HCEC 1CT (cell line): Measurements from ENCODE around the gene FIGLA.

ENCODE experiments used
- DNase-seq: peaks from one replicate; pipeline ENCODE4 v3.0.0-alpha.2; 2017

FIGLA gene

GRCh38 chr2:70769450-70769849, 21.0 kb downstream of the FIGLA start:
- no peak for DNase-seq

GRCh38 chr2:70768590-70769085, 21.8 kb downstream of the FIGLA start:
- no peak for DNase-seq

- no peak for DNase-seq
Observed at GRCh38 chr2:70767699-70768589, 22.5 kb downstream of the FIGLA start, which contains the start of gene ADD2. Gene ADD2, minus strand, starts transcription at chr2:70768200. Its CDS starts 61,792 bp downstream, at chr2:70706408.

- DNase-seq, result no peak
Observed at GRCh38 chr2:70767079-70767698, 23.3 kb downstream of the FIGLA start.

- no peak for DNase-seq
Observed at GRCh38 chr2:70766357-70767078, 23.9 kb downstream of the FIGLA start.

GRCh38 chr2:70765507-70765906, 24.9 kb downstream of the FIGLA start:
- DNase-seq, result no peak

- no peak for DNase-seq
Observed at GRCh38 chr2:70759446-70759845, 31.0 kb downstream of the FIGLA start.

GRCh38 chr2:70757966-70758365, 32.5 kb downstream of the FIGLA start:
- no peak for DNase-seq

GRCh38 chr2:70757360-70757759, 33.1 kb downstream of the FIGLA start:
- no peak for DNase-seq

GRCh38 chr2:70756128-70756527, 34.3 kb downstream of the FIGLA start:
- no peak for DNase-seq

GRCh38 chr2:70753902-70754301, 36.5 kb downstream of the FIGLA start:
- no peak for DNase-seq

GRCh38 chr2:70753031-70753430, 37.4 kb downstream of the FIGLA start:
- DNase-seq, result no peak

GRCh38 chr2:70752396-70752795, 38.0 kb downstream of the FIGLA start:
- no peak for DNase-seq

GRCh38 chr2:70751881-70752280, 38.6 kb downstream of the FIGLA start:
- no peak for DNase-seq

GRCh38 chr2:70750320-70750719, 40.1 kb downstream of the FIGLA start:
- no peak for DNase-seq

GRCh38 chr2:70748002-70748784, 42.2 kb downstream of the FIGLA start:
- DNase-seq, result no peak

GRCh38 chr2:70747284-70747683, 43.2 kb downstream of the FIGLA start:
- no peak for DNase-seq

- DNase-seq, result no peak
Observed at GRCh38 chr2:70746094-70746974, 44.1 kb downstream of the FIGLA start.

- DNase-seq, result no peak
Observed at GRCh38 chr2:70745276-70745825, 45.1 kb downstream of the FIGLA start.

GRCh38 chr2:70744397-70744796, 46.0 kb downstream of the FIGLA start:
- DNase-seq, result no peak

GRCh38 chr2:70743677-70744076, 46.8 kb downstream of the FIGLA start:
- DNase-seq, result no peak
